Measurements from ENCODE around the gene SPC24.
"Not testable (repeated sequence)": the region's sequence is repeated elsewhere in the genome, so short reads cannot be mapped to it uniquely, and the experiment has no call there.

SPC24 gene

DNA sequence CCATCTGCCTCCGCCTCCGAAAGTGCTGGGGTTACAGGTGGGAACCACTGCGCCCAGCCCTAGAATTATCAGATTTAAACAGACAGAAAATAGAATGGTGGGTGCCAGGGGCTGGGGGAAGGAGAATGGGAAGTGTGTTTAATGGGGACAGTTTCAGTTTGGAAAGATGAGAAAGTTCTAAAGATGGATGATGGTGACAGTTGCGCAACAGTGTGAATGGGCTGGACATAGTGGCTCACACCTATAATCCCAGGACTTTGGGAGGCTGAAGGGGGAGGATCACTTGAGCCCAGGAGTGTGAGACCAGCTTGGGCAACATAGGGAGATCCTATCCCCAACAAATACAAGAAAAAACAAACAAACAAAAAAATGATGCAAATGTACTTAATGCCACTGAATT lies 25.9 kb upstream of the SPC24 start:
- Mint-ChIP-seq H3K27ac (ENCODE audit: low read depth) (no peak overlapping the region), H3K4me1 (no peaks in the 10 kb centered on the region), H3K9me3 (no peaks in the 10 kb centered on the region), H3K36me3 (ENCODE audit: insufficient read depth) (no peaks in the 10 kb centered on the region), H3K27me3 (no peaks in the 10 kb centered on the region), H3K4me3 (no peak overlapping the region)
- no peak for ATAC-seq (replicated peaks; ENCODE audit: extremely low read depth, poor library complexity, severe bottlenecking)
- no peak for DNase-seq (ENCODE audit: low spot score in 2 of 2)

DNA sequence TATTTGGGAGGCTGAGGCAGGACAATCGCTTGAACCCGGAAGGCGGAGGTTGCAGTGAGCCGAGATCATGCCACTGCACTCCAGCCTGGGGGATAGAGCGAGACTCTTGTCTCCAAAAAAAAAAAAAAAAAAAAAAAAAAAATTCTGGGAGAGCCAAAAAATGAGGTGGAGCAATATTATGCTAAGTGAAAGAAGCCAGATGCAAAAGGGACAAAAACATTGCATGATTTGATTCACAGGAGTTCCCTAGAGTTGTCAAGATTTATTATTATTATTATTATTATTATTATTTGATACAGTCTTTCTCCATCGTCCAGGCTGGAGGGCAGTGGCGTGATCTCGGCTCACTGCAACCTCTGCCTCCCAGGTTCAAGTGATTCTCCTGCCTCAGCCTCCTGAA lies 25.4 kb upstream of the SPC24 start:
- H3K27me3 Mint-ChIP-seq; H3K36me3 Mint-ChIP-seq (ENCODE audit: insufficient read depth); H3K27ac Mint-ChIP-seq (ENCODE audit: low read depth); H3K4me3 Mint-ChIP-seq; H3K4me1 Mint-ChIP-seq; ATAC-seq (replicated peaks; ENCODE audit: extremely low read depth, poor library complexity, severe bottlenecking); DNase-seq (ENCODE audit: low spot score in 2 of 2); H3K9me3 Mint-ChIP-seq: not testable (repeated sequence)

DNA sequence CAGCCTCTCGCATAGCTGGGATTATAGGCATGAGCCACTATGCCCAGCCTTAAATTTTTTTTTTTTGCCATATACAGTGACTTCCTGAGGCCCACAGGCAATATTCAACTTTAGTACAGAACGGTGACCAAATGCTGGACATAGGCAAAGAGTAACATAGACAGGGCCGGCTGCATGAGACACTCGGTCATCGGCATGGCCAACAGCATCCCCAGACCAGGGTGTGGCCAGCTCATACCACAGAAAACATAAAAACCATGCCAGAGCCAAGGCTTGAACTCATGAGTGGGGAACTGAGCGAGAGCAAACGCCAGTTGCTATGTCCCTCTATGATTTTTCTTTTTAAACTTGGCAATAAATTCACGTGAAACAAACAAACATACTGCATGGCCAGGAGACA lies 24.8 kb upstream of the SPC24 start:
- no peaks in the 10 kb centered on the region for H3K27me3 Mint-ChIP-seq

DNA sequence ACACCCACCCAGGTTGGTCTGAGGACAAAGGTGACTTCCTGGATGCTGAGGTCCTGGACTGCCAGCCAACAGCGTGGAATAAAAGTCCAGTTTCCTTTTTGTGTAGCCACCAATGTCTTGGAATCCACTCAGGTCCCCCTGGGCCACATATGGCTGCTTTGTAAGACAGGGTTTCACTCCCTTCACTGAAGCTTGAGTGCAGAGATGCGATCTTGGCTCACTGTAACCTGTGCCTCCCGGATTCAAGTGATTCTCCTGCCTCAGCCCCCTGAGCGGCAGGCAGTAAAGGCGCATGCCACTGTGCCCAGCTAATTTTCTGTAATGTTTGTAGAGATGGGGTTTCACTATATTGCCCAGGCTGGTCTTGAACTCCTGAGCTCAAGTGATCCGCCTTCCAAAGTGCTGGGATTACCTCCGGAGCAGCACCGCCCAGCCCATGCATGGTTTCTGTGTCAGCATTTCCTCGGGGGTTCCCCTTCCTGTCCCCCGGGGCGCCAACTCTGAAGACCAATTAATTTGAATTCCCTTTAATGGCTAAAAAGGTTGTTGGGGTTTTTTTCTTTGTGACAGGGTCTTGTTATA lies 24.2 kb upstream of the SPC24 start:
- no peak for ATAC-seq (replicated peaks; ENCODE audit: extremely low read depth, poor library complexity, severe bottlenecking)
- no peak overlapping the region for H3K27ac Mint-ChIP-seq (ENCODE audit: low read depth)
- H3K4me3 Mint-ChIP-seq: no peak overlapping the region

More for the DNA sequence above, 24.8 kb upstream of the SPC24 start:
- ATAC-seq (replicated peaks; ENCODE audit: extremely low read depth, poor library complexity, severe bottlenecking) (no peak), DNase-seq (ENCODE audit: low spot score in 2 of 2) (no peak)
- Mint-ChIP-seq H3K27ac (ENCODE audit: low read depth) (no peak overlapping the region), H3K36me3 (ENCODE audit: insufficient read depth) (no peaks in the 10 kb centered on the region), H3K4me3 (no peak overlapping the region), H3K4me1 (no peaks in the 10 kb centered on the region), H3K9me3 (no peaks in the 10 kb centered on the region)

DNA sequence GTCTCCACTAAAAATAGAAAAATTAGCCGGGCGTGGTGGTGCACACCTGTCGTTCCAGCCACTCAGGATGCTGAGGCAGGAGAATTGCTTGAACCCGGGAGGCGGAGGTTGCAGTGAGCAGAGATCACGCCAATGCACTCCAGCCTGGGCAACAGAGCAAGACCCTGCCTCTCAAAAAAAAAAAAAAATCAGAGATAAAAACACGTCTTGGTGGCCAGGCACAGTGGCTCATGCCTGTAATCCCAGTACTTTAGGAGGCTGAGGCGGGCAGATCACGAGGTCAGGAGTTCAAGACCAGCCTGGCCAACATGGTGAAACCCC lies 23.5 kb upstream of the SPC24 start:
- not testable (repeated sequence) for H3K4me3 Mint-ChIP-seq; H3K4me1 Mint-ChIP-seq; DNase-seq (ENCODE audit: low spot score in 2 of 2); H3K9me3 Mint-ChIP-seq; H3K27ac Mint-ChIP-seq (ENCODE audit: low read depth); ATAC-seq (replicated peaks; ENCODE audit: extremely low read depth, poor library complexity, severe bottlenecking); H3K27me3 Mint-ChIP-seq; H3K36me3 Mint-ChIP-seq (ENCODE audit: insufficient read depth)

More for the DNA sequence above, 24.2 kb upstream of the SPC24 start:
- Mint-ChIP-seq H3K36me3 (ENCODE audit: insufficient read depth) (no peaks in the 10 kb centered on the region), H3K4me1 (no peaks in the 10 kb centered on the region), H3K9me3 (no peaks in the 10 kb centered on the region), H3K27me3 (no peaks in the 10 kb centered on the region)
- DNase-seq (ENCODE audit: low spot score in 2 of 2): no peak

DNA sequence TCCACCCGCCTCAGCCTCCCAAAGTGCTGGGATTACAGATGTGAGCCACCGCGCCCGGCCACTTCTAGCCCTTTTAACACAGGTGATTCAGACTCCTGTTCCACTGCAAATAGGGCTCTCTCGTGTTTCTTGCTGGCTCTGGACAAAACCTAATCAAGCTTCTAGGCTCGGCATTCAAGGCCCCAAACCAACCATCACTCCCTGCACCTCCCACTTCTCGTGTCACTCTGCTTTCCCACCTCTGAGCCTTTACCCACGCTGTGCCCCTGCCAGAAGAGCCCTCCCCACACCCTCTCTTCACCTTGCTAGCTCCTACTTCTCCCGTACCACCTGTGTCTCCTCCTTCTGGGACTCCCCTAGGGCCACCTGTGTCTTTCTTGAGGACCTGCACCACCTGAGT lies 22.0 kb upstream of the SPC24 start:
- H3K36me3 Mint-ChIP-seq (ENCODE audit: insufficient read depth): no peaks in the 10 kb centered on the region
- no peak for ATAC-seq (replicated peaks; ENCODE audit: extremely low read depth, poor library complexity, severe bottlenecking)
- H3K27me3 Mint-ChIP-seq: no peaks in the 10 kb centered on the region
- no peak overlapping the region for H3K4me3 Mint-ChIP-seq
- H3K9me3 Mint-ChIP-seq: no peaks in the 10 kb centered on the region
- DNase-seq (ENCODE audit: low spot score in 2 of 2): no peak
- H3K27ac Mint-ChIP-seq (ENCODE audit: low read depth): no peak overlapping the region
- no peaks in the 10 kb centered on the region for H3K4me1 Mint-ChIP-seq

DNA sequence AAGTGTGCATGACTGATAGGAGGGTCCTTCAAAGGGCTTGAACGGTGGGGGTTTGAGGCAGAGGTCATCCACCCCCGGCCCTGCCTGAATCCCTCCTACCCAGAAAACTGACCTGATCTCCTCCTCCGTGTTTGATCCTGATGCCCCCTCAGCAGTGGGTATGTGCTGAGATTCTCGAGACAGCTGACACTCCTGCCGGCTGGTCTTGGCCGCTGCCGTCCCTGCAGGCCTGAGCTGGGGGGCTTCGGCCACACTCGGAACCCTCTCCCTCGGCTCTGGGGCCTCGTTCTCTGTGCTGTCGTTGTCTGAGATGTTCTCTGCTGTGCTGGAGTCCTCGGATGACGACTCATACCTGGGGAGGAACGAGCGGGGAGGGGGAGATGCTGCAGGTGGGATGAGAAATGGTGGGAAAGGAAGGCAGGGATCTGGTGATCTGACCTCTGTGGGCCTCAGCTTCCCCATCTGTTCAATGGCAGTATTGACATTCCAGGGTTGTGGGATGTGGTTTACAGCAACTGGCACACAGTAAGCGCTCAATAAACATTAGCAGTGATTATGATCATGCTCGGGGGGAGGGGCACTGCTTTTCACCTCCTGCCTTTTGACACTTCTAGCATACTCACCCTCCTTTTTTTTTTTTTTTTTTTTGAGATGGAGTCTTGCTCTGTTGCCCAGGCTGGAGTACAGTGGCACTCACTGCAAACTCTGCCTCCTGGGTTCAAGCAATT lies 21.0 kb upstream of the SPC24 start:
- H3K27me3 Mint-ChIP-seq: no peaks in the 10 kb centered on the region
- H3K4me3 Mint-ChIP-seq: no peak overlapping the region
- ATAC-seq (replicated peaks; ENCODE audit: extremely low read depth, poor library complexity, severe bottlenecking) (no peak), DNase-seq (ENCODE audit: low spot score in 2 of 2) (no peak)
- no peak overlapping the region for H3K27ac Mint-ChIP-seq (ENCODE audit: low read depth)
- H3K9me3 Mint-ChIP-seq: no peaks in the 10 kb centered on the region
- no peaks in the 10 kb centered on the region for H3K4me1 Mint-ChIP-seq
- H3K36me3 Mint-ChIP-seq (ENCODE audit: insufficient read depth): no peaks in the 10 kb centered on the region

DNA sequence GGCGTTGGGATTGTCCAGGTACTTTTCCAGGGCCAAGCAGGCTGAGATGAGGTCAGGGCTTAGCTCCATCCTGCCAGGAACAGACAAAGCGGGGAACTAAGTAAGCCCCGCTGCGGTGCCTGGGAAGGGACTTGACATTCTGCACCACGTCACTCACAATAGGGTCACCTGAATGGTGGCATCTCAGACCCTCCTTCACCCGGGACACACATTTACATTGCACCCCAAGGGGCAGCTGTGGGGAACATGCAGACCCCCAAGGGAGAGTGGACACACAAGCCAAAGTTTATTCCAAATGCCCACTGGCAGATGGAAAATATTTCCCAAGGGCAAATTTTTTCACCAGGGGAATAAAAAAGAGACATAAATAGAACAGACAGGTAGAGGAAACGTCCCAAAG lies 20.3 kb upstream of the SPC24 start:
- Mint-ChIP-seq H3K27ac (ENCODE audit: low read depth) (no peak overlapping the region), H3K9me3 (no peaks in the 10 kb centered on the region), H3K27me3 (no peaks in the 10 kb centered on the region), H3K4me1 (no peaks in the 10 kb centered on the region), H3K36me3 (ENCODE audit: insufficient read depth) (no peaks in the 10 kb centered on the region), H3K4me3 (no peak overlapping the region)
- ATAC-seq (replicated peaks; ENCODE audit: extremely low read depth, poor library complexity, severe bottlenecking): no peak
- DNase-seq (ENCODE audit: low spot score in 2 of 2): no peak

DNA sequence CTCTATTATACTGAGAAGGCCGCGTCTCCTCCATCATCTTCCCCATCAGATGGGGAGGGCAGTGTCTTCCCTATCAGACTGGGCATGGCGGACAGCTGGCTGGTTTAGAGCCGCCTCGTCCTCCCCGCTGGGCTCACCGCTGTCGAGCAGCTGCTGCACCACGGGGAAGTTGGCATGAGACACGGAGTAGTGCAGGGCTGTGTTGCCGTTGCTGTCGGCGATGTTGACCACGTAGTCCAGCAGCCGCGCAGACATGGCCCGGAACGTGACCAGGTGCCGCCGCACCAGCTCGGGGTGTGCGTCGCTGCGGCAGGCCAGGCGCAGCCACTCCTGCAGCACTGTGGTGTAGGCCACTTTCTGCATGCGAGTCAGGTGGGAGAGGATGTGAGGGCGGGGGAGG lies 18.8 kb upstream of the SPC24 start:
- no peaks in the 10 kb centered on the region for H3K36me3 Mint-ChIP-seq (ENCODE audit: insufficient read depth)
- H3K9me3 Mint-ChIP-seq: no peaks in the 10 kb centered on the region
- ATAC-seq (replicated peaks; ENCODE audit: extremely low read depth, poor library complexity, severe bottlenecking): no peak
- no peak for DNase-seq (ENCODE audit: low spot score in 2 of 2)
- no peak overlapping the region for H3K27ac Mint-ChIP-seq (ENCODE audit: low read depth)
- H3K4me3 Mint-ChIP-seq: no peak overlapping the region
- H3K4me1 Mint-ChIP-seq: no peaks in the 10 kb centered on the region
- H3K27me3 Mint-ChIP-seq: no peaks in the 10 kb centered on the region

DNA sequence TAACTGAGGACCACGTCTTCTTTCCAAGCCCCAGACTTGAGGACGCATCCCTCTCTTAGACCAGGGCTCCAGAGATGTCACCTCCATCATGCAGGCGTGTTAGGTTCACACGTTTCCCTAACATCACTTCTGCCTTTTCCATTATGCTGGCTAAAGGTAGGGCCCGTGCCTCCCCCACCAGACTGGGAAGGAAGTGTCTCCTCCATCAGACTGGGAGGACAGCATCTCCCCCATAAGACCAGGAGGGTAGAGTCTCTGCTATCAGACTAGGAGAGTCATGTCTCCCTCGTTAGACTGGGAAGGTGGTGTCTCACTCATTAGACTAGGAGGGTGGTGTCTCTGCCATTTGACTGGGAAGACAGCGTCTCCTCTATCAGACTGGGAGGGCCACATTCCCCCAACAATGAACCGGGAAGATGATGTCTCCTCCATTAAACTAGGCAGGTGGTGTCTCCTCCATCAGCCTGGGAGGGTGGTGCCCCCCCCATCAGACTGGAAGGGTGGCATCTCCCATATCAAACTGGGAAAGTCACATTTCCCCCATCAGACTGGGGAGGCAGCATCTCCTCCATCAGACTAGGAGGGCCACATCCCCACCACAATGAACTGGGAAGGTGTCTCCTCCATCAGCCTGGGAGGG lies 18.1 kb upstream of the SPC24 start:
- Mint-ChIP-seq H3K27me3 (no peaks in the 10 kb centered on the region), H3K4me1 (no peaks in the 10 kb centered on the region), H3K9me3 (no peaks in the 10 kb centered on the region), H3K36me3 (ENCODE audit: insufficient read depth) (no peaks in the 10 kb centered on the region), H3K27ac (ENCODE audit: low read depth) (no peak overlapping the region), H3K4me3 (no peak overlapping the region)
- ATAC-seq (replicated peaks; ENCODE audit: extremely low read depth, poor library complexity, severe bottlenecking): no peak
- no peak for DNase-seq (ENCODE audit: low spot score in 2 of 2)

DNA sequence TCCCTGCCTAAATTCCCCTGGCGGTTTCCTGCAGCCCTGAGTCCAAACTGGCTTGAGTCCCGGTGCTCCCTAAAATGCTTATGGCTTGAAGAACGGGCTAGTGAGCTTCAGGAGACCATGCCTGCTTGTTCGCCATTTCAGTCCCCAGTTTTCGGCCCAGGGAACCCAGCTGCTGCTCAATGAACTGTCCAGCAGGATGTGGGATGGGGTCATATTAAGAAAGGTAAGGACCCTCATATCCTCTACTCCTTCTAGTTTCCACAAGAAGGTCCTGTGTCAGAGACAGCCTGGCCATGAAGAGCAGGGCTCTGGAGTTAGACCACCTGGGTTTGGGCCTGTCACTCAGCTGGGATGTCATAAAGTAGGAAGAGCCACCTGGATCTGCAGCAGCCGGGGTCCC lies 17.0 kb upstream of the SPC24 start:
- no peaks in the 10 kb centered on the region for H3K27me3 Mint-ChIP-seq
- no peaks in the 10 kb centered on the region for H3K36me3 Mint-ChIP-seq (ENCODE audit: insufficient read depth)
- no peaks in the 10 kb centered on the region for H3K4me1 Mint-ChIP-seq
- DNase-seq (ENCODE audit: low spot score in 2 of 2) (no peak), ATAC-seq (replicated peaks; ENCODE audit: extremely low read depth, poor library complexity, severe bottlenecking) (no peak)
- H3K27ac Mint-ChIP-seq (ENCODE audit: low read depth): no peak overlapping the region
- no peaks in the 10 kb centered on the region for H3K9me3 Mint-ChIP-seq
- H3K4me3 Mint-ChIP-seq: no peak overlapping the region

DNA sequence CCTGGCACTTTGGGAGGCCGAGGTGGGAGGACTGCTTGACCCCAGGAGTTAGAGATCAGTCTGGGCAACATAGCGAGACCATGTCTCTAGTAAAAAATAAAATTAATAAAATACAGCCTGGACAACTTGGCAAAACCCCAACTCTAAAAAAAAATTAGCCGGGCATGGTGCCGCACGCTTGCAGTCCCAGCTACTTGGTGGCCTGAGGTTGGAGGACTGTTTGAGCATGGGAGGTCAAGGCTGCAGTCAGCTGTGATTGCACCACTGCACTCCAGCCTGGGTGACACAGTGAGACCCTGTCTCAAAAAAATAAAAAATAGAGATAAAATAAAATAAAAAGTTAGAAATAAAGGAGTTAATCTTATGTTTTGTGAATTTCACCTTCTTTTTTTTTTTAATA lies 15.6 kb upstream of the SPC24 start:
- H3K36me3 Mint-ChIP-seq (ENCODE audit: insufficient read depth): no peaks in the 10 kb centered on the region
- no peak overlapping the region for H3K4me3 Mint-ChIP-seq
- ATAC-seq (replicated peaks; ENCODE audit: extremely low read depth, poor library complexity, severe bottlenecking) (no peak), DNase-seq (ENCODE audit: low spot score in 2 of 2) (no peak)
- no peak overlapping the region for H3K27ac Mint-ChIP-seq (ENCODE audit: low read depth)
- no peaks in the 10 kb centered on the region for H3K9me3 Mint-ChIP-seq
- peaks cover 8% of the 10 kb centered on the region for H3K27me3 Mint-ChIP-seq
- H3K4me1 Mint-ChIP-seq: no peaks in the 10 kb centered on the region

DNA sequence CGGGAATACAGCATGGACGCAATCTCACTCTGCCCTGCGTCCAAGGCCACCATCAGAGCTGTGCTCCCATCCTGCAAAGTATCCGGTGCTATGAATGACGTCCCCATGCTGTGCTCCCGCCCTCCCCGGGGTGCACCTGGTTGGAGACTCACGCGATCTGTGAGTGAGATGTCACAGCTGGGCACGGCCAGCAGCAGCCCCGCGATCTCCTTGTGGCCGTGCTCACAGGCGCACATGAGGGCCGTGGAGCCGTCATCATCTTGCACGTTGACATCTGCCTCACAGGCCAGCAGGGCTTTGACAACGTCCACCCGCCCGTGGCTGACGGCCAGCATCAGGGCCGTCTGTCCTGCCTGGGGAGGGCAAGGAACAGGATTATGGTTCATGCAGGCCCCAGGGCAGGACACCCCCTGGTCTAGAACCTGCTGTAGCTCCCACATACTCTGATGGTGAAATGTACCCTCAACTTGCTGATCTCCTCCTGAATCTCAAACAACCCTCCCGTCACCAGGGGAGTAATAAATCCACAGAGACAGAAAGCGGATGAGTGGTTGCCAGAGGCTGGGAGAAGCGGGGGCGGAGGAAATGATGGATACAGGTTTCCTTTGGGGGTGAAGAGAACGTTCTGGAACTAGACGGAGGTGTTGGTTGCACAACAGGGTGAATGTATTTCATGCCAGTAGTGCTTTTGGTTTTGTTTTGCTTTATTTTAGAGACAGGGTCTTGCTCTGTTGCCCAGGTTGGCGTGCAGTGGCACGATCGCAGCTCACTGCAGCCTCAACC lies 14.5 kb upstream of the SPC24 start:
- Mint-ChIP-seq H3K9me3 (no peaks in the 10 kb centered on the region), H3K4me3 (no peak overlapping the region), H3K4me1 (no peaks in the 10 kb centered on the region), H3K27ac (ENCODE audit: low read depth) (no peak overlapping the region), H3K36me3 (ENCODE audit: insufficient read depth) (no peaks in the 10 kb centered on the region), H3K27me3 (peaks cover 8% of the 10 kb centered on the region)
- DNase-seq (ENCODE audit: low spot score in 2 of 2) (no peak), ATAC-seq (replicated peaks; ENCODE audit: extremely low read depth, poor library complexity, severe bottlenecking) (no peak)
